Measurements from ENCODE around the gene NISCH.

- TF ChIP-seq CTCF (IDR thresholded peaks at IDR 0.05) = no peak
- no peak for TF ChIP-seq POLR2A (IDR thresholded peaks at IDR 0.05)
Measured at GRCh38 chr3:52490939-52491526, 35.6 kb downstream of the NISCH start.
